Measurements from ENCODE around the gene CCSER1.

The CCSER1 gene

DNA sequence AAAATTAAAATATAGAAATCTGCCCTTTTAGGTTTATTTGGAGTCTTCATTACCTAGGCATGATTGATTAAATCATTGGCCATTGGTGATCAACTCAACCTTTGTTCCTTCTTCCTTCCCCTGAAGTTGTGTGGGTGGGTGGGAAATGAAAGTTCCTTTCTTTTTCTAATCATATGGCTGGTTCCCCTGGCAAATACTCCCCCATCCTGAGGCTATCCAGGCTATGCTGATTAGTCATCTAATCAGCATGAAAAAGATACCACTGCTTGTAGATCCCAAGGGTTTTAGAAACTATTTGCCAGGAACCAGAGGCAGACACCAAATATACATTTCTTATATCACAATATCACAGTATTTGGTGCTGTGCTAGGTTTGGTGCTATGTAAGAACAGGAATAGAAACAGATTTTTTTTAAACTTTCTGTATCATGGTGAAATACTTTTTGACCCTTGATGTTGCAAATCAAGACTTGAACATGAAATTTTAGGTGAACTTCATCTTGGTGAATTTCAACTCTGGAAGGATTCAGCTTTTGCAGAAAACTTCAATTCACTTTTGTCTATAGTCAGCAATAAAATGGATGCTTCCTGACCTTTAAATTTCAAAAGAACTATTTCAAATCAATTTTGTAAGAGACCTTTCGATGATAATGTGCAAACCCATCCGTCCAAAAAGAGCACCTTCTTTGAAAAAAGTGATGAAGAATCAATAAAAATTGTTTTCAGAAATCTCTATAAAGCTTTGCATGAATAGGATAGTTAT lies 71.1 kb downstream of the CCSER1 start:
- DNase-seq: no peak

DNA sequence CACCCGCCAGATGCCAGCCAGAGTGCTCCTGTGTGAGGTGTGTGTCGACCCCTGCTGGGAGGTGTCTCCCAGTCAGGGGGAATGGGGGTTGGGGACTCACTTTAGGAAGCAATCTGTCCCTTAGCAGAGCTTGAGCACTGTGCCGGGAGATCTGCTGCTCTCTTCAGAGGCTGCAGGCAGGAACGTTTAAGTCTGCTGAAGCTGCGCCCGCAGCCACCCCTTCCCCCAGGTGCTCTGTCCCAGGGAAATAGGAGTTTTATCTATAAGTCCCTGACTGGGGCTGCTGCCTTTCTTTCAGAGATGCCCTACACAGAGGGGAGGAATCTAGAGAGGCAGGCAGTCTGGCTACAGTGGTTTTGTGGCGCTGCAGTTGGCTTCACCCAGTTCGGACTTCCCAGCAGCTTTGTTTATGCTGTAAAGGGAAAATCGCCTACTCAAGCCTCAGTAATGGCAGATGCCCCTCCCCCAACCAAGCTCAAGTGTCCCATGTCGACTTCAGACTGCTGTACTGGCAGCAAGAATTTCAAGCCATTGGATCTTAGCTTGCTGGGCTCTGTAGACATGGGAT lies 80.8 kb downstream of the CCSER1 start:
- no peak for DNase-seq

DNA sequence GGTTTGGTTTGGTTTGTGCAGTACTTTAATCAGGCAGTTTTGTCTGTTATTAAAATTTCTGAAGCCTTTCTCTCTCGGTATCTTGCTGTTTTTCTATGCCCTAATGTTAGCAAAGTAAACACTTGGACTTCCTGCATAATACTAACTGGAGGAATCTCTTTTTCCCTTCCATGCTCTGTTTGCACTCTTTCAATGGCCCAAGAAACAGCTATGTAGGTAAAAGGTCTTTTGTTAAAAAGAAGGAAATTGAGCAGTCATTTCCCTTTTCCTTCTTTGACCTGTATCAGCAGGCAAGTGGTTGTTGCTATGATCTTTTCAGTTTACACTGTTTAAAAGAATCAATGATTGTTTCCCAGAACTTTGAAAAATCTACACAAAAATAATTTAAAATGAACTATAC lies 82.7 kb downstream of the CCSER1 start:
- DNase-seq: no peak

DNA sequence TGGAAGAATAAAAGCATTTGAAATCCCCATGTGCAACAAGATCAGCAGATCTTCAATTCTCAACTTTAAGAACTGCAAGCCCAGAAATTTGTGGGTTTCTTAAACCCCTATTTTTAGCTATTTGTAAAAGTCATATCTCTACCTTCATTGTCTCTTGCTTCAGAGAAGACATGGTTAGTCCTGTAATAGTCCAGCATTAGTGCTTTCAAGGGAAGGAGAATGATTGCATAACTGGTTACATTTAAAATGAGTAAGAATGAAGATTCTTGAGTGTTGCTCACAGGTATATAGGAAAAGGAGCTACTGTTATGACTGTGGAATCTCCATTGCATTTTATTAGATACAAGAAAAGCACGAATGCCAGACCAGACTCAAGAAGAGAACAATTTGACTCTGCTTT lies 84.0 kb downstream of the CCSER1 start:
- no peak for DNase-seq

DNA sequence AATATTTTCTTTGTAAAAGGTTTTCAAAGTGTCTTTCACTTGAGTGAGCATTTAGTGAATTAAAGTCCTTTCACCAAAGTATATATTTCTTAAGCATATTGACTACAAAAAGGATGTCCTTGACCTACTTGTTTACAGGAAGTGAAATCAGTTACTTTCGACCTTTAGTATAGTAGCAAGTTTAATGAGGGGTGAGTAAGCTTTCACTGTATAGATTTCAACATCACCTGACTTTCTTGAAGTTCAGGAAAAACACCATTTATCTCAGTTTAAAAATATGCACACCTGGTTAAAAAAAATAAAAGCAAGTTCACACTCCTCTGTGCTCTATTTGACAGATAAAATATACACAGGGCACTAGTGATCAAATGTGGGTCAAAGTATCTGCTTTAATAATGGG lies 88.1 kb downstream of the CCSER1 start:
- DNase-seq: no peak

DNA sequence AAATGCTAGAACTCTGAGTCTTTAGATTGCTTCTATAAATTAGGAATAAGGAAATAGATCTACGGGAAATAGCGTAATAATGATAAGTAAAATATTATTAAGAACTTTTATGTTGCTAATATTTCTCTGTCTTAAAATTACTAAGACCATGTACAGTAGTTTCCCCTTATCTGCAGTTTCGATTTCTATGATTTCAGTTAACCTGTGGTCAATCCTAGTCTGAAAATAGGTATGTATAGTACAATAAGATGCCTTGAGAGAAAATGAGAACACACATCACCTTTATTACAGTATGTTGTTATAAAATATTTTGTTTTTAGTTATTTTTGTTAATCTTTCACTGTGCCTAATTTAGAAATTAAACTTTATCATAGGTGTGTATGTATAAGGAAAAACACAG lies 92.6 kb downstream of the CCSER1 start:
- DNase-seq: no peak

DNA sequence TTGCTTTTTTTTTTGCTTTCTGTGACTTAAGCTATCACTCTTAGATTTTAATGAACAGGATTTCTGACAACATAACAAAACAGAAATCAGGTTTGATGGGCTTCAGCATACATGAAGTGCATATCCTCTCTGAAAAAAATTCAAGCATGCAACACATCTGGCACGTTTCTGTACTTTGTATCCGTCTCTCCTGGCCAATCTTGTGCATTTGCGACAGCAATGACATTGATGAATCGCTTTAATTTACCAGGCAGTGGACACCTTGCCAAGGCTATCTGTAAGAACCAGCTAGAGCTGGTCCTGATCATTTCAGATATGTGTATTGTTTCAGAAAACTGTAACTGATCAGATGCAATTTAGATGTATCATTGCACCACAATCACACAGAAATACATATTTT lies 93.3 kb downstream of the CCSER1 start:
- DNase-seq: no peak

DNA sequence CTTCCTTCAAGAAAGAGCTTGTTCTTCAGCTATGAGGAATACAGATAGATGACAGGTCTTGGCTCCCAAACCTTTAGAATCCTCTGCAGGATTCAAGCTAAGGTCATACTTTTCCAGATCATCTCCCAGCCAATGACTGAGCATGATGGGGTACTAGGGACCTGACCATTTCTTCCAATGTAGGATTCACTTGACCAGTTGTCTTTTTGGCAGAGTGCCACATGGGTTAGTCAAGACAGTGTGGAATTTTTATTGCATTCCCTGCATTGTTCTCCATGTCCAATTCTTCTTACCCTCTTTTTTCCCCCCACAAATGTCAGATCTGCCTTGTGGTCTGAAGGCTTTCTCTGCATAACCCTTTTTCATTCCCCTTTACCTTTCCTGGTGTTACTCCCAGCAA lies 99.5 kb downstream of the CCSER1 start:
- no peak for DNase-seq

DNA sequence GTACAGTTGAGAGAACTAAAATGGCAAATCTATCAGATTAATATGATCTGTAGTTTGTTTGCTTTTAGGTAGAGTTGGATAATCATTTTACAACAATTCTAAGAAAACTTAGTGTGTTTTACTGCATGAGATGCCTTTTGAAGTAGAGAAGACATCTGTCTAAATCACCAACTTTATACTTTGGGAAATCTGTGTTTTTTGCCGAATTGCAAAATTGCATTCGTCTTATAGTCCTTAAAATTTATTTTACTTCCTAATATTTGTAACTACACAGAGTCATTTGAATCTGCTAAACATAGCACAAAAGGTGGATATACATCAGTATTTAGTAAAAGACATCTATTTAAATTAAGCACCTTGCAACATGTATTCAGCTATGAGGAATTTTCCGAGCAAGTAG lies 100.0 kb downstream of the CCSER1 start:
- no peak for DNase-seq

DNA sequence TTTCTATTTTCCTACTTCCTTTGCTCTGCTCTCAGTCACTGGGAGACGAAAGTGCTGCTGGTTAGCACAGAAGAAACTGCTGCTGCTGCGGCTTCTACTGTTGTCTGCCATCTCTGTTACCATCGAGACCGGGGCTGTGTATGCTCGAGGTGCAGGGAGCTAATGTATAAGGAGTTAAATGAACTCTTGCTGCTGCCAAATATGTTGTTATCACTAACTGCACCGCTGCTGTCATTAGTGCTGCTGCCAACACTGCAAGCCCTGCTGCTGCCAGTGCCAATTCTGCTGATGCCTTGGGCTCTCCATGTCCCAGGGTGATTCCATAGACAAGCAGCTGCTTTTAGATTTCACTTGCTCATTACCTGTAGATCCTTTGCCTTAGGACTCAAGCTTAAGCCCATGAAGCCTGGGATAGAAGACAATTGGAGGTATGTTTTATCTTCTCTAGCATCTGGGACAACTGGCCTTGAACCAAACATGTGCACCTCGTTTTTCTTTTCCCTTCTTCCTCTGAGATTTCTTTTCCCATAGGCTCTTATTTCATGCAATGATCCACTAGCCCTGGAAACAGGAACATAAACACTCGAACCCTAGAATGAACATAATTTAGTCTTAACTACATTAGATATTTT lies 107.8 kb downstream of the CCSER1 start:
- DNase-seq: no peak

DNA sequence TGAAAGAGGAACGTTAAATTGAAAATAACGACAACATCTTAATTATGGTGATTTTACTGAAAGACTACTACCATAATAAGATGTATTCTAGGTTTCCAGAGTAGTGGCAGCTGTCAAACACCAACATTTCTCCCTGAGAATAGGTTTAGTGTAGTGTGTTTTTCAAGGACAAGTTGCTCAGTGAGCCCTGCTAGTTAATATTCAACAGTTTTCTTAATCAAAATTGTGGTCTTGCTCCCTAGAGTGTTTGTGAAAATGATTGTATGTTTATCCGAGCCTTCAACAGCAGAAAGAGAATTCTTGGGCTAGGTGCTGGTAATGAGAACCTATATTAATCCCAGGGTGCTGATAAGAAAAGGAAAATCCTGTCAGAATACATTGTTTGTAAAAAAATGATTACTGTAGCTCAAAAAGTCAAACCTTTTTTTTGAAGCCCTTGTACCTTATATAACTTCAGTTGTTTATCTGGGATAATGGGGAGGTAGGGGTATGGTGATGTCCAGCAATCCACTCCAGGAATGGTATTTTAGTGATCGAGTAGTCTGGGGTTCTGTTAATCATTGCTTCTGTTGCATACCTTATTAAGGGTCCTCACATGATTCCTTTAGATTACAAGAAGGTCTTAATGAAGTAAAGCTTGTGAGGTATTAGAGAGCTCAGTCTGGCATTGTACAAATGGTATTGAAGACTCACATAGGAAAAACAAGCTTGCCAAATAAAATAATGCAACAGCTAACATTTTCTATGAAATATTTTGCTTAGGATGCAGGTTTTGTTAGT lies 110.7 kb downstream of the CCSER1 start:
- DNase-seq: no peak

DNA sequence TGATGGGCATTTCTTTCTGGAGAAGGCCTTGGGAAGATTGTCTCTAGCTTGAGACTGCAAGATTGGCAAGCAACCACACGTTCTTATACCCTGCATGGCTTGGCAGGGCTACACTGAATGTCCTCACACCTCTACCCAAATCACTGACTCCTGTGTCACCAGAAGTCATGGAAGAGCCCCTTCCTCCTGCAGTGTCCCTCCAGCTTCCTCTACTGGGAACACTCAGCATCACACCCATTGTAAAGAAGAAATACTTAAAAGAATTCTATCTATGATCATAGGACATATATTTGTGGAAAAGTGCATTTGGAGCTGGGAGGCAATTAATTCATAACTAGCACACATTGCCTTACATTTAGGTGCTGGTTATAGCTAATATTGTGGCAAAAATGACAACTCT lies 113.1 kb downstream of the CCSER1 start:
- DNase-seq: no peak

DNA sequence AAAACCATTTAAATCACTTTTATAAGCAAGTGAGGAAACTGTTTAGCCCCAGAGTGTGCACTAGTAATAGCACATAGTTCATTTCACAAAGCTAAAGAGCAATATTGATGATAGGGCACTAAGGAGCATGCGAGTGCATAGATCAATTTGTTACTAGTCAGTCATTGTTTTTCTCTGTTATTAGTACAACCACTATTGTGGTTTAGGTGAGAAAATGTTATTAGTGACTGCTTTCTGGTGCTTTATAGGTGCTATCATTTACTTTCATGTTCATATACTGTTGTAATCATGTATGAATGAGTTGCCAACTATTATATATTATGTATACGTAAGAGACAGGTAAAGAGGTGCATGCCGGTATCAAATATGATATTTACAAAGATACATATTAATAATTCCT lies 113.8 kb downstream of the CCSER1 start:
- DNase-seq: no peak

DNA sequence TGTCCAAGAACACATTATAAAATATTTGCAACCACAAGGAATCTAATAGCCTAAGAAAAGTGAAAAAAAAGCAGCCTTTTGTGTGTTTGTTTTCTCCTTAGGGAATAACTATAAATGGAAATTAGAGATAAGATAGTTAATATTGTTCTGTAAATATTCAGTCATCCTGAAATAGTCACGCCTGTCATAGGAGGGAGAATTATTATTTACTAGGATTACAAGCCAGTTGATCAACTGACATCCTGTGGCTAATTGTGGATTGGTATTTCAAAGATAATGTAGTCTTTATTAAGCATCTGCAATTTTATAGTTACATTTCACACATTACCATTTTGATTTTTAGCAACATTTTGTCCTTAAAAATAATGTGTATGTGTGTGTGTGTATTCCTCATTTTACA lies 118.6 kb downstream of the CCSER1 start:
- DNase-seq: no peak

DNA sequence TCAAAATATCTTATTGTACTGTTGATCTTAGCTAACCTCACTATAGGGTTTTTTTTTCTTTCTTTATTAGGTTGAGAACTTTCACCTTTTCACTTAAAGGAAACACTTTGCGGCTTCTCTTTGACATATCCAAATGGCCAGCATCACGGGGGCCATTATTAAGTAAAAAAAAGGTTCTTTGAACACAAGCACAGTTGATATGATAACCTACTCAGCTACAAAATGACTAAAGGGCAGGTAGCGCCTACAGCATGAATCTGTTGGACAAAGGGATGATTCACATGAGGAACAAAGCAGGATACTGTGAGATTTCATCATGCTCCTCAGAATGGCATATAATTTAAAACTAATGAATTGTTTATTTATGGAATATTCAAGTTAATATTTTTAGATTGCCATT lies 119.6 kb downstream of the CCSER1 start:
- no peak for DNase-seq

DNA sequence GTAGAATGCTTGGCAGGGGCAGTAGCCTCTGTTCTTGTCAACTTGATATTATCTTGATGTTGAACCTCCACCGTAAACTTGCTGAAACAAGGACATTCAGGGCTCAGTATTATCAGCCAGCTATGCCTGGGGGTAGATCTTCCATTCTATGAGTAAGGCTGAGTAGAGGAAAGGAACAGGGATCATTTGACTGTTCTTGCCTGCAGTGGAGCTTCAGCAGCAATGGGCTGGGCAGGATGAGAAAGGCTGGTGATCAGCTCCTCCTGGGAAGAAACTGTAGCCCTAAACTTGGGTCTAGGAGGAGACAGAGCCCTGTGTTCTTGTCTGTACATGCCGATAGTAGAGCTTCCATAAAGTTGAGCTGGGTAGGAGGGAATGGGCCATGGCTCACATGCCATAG lies 127.2 kb downstream of the CCSER1 start:
- DNase-seq: no peak

DNA sequence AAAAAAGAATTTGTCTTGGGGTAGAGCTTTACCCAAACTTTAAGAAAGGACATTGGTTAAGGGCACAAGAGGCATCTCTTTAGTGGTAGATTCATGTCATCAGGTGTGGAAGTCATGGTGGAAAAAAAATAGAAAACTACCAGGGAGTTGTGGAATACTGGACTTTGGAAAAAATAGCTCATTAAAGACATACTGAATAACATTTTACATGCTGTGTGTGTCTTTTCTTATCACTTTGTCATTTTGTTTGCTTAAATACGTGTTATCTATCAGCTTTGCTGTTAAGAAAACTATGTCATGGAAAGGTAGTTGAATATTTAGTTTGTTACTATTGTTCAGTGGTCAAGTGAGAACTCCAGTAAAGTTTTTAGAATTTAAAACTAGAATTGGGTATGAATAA lies 147.0 kb downstream of the CCSER1 start:
- DNase-seq: no peak

DNA sequence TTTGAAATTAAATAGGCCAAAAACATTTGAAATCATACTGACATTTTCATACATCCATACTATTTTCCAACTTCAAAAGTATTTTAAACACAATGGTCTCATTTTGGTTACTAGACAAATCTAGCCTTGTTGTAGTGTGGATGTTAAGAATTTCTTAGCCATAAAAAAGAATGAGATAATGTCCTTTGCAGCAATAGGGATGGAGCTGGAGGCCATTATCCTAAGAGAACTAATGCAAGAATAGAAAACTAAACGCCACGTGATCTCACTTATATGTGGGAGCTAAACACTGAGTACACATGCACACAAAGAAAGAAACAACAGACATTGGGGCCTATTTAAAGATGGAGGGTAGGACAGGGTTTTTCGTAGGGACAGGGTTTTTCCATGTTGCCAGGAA lies 153.8 kb downstream of the CCSER1 start:
- no peak for DNase-seq

DNA sequence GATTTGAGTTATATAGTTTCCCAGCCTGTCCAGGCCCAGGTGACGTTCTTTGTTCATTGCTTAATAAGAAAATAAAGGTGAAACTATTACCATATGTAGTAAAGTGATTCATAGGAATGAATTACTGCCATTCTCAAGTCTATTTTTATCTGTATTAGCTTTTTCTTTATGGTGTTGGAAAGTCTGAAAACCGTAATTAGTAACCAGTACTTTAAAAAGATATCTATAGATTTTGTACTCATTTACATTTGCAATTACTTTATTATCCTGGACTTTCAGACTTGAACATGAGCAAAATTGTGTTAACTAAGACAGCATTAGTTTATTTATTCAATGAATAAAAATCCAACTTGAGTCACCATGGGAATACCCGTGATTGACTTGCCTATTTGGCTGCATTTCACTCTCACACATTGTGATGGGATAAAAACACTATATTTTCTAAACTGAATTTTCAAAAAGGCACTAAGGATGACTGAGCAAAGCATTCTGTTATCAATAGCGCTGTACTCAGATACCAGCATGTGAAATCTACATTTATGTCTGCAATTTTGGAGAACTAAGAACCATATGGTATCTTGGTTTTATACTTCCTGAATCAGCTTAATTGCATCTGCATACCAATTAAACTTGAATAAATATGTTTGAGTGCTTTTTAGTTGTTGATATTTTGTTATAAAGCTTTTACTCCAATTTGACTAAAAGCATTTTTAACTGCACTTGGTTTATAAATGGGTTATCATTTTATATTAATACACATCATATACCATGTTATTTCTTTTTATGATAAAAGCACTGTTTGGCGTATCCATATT lies 154.6 kb downstream of the CCSER1 start:
- DNase-seq: no peak

DNA sequence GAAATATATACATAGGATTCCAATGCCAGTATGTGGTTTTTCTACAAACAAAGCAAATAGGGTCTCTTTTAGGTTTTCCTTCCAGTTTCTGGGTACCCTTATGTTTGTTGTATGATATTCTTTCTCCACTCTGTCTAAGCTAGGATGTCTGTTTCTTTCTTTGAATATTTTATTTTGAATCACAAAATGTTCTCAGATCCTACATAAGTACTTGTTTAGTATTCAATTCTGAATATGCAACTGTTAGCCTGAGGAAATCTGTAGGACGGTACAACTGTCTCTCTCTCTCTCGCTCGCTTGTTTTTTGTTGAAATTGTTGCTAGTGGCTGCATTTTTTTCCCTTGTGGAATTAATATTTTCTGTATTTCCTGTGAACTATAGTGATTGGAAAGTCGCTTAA lies 163.2 kb downstream of the CCSER1 start:
- no peak for DNase-seq

DNA sequence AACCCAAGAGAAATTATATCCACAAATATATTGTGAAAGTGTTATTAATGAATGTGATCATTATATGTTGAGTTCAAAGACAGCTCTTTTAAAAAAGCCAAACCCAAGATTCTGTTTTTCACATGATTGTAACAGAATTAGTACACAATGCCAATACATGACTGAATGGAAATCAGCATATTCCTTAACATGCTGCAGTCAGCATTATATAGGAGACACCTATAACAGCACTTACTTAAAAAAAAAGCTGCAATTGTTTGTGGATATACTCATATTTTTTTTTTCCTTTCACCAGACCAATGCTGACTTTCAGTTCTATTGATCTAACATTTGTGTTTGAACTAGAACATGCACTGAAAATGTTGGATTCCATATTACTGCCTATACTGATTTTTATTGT lies 165.2 kb downstream of the CCSER1 start:
- no peak for DNase-seq

DNA sequence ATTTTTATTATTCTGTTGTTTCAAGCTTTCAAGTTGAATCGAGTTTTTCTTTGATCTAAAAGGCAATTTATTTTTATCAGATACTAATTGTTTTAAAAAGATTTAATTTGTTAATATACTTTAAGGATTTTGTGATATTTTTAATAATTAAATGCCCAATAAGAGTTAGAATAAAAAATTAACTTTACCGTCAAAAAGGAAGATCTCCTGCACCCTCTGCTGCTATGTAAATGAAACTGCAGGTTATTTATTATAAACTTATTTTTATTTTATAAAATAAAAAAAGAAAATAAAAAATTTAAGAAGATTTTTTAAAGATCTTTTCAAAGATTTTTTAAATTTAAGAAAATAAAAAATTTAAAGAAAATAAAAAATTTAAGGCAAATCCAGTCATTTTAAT lies 166.1 kb downstream of the CCSER1 start:
- DNase-seq: no peak

DNA sequence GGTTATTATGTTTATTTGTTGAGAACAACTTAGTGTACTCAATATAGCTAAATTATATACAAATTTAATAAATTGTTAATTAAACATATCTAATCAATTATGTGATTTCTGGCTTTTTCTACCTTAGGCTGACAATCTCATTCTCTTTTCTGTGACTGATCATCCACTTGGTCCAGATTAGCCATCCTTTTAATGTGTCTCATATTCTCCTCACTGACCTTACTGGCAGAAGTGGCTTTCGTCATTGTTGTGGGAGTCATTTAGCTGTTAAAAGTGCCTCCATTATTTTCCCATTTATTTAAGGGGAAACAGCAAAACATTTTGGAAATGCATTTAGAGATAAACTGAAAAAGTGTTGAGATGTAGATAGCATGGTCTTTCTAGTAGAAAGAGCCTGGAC lies 172.2 kb downstream of the CCSER1 start:
- no peak for DNase-seq
